Keratinocyte (primary cell): ENCODE results near the gene KCNJ6. TPM values are rescaled to one million over a fixed set of nuclear protein-coding genes. Genes with fewer than 3 reads are reported as not detected.
A peak's percentile ranks its signal among the peaks of the same experiment; 100 is the strongest.

Experiments used
- DNase-seq: peaks from one replicate; pipeline ENCODE4 v3.0.0-alpha.2; 2011; ENCODE audit warnings: low read depth, missing footprints, low spot score
- FAIRE-seq: peaks from 2 replicates; lab custom pipeline; 2011; peaks lifted over from hg19 to GRCh38; lab: Jason Lieb, UNC
- H2AFZ ChIP-seq: 2 replicates; pipeline ENCODE4 v1.6.0; 2012; ENCODE audit warnings: low read length, control low read depth, inconsistent platforms; ENCODE audit not compliant: control insufficient read depth
- H3K27ac ChIP-seq: 2 replicates; pipeline ENCODE4 v1.5.1; 2011; ENCODE audit warnings: low read length; ENCODE audit not compliant: control insufficient read depth, insufficient read depth
- H3K27me3 ChIP-seq: 3 replicates; pipeline ENCODE4 v1.6.0; 2011; ENCODE audit warnings: low read length; ENCODE audit not compliant: control insufficient read depth, insufficient read depth; ENCODE audit errors: extremely low read depth
- H3K36me3 ChIP-seq, 2 experiments: 2 replicates in 1 of 2; 3 replicates in 1 of 2; pipeline ENCODE4 v1.5.1; 2011; ENCODE audit warnings: low read length in 2 of 2, mild to moderate bottlenecking in 1 of 2; ENCODE audit not compliant: control insufficient read depth in 2 of 2, insufficient read depth in 2 of 2; ENCODE audit errors: extremely low read depth in 1 of 2
- H3K4me1 ChIP-seq: 3 replicates; pipeline ENCODE4 v1.5.1; 2011; ENCODE audit warnings: low read length; ENCODE audit not compliant: control insufficient read depth, insufficient read depth; ENCODE audit errors: extremely low read depth
- H3K4me2 ChIP-seq: 3 replicates; pipeline ENCODE4 v1.6.0; 2011; ENCODE audit warnings: low read depth, low read length; ENCODE audit not compliant: control insufficient read depth, insufficient read depth; ENCODE audit errors: extremely low read depth
- H3K4me3 ChIP-seq, 3 experiments: fragments of 200-600 bp in 1 of 3; sonication (generic) in 1 of 3; 2 replicates in 2 of 3; 3 replicates in 1 of 3; pipeline ENCODE4 v1.5.1; 2011 to 2016; ENCODE audit warnings: low read length in 3 of 3, mild to moderate bottlenecking in 3 of 3, control low read depth in 2 of 3, inconsistent platforms in 1 of 3, low read depth in 1 of 3, mixed read lengths in 1 of 3, mixed run types in 1 of 3, moderate library complexity in 1 of 3; ENCODE audit not compliant: control insufficient read depth in 2 of 3, insufficient read depth in 2 of 3; ENCODE audit errors: extremely low read depth in 1 of 3
- H3K79me2 ChIP-seq: 2 replicates; pipeline ENCODE4 v1.6.0; 2012; ENCODE audit warnings: low read length; ENCODE audit not compliant: control insufficient read depth, insufficient read depth
- H3K9ac ChIP-seq: 3 replicates; pipeline ENCODE4 v1.6.0; 2011; ENCODE audit warnings: low read length; ENCODE audit not compliant: control insufficient read depth, insufficient read depth; ENCODE audit errors: extremely low read depth
- H3K9me1 ChIP-seq: 3 replicates; pipeline ENCODE4 v1.6.0; 2011; ENCODE audit warnings: low read length; ENCODE audit not compliant: control insufficient read depth, insufficient read depth; ENCODE audit errors: extremely low read depth
- H3K9me3 ChIP-seq: 2 replicates; pipeline ENCODE4 v1.5.1; 2012; ENCODE audit warnings: low read depth, low read length; ENCODE audit not compliant: control insufficient read depth
- H4K20me1 ChIP-seq: 3 replicates; pipeline ENCODE4 v1.6.0; 2011; ENCODE audit warnings: low read length; ENCODE audit not compliant: control insufficient read depth, insufficient read depth; ENCODE audit errors: extremely low read depth
- CTCF ChIP-seq, 3 experiments: IDR thresholded peaks in 1 of 3; conservative IDR thresholded peaks in 1 of 3; optimal IDR thresholded peaks in 1 of 3; 2 replicates in 2 of 3; 3 replicates in 1 of 3; pipeline versions ENCODE3 to v1.5.1; 2011; ENCODE audit warnings: low read length in 3 of 3, mild to moderate bottlenecking in 3 of 3, moderate library complexity in 2 of 3, control low read depth in 1 of 3, inconsistent platforms in 1 of 3; ENCODE audit not compliant: insufficient read depth in 2 of 3; ENCODE audit errors: extremely low read depth in 1 of 3
- EZH2 ChIP-seq: IDR thresholded peaks from one replicate; pipeline ENCODE4 v1.6.1; 2012; ENCODE audit warnings: inconsistent platforms, mild to moderate bottlenecking, low read length, moderate library complexity
- dilution Hi-C: fragments of 300-500 bp; cut with MboI; formaldehyde crosslinking; loops from one replicate; pipeline ENCODE4 v1.7.0; 2020; ENCODE audit warnings: low sequenced_read_pairs; ENCODE audit not compliant: extremely low pct_ligation_motif_present
- polyA plus RNA-seq, 5 experiments: library from polyadenylated mRNA; depleted of rRNA in 3 of 5; stranded (reverse) in 3 of 5; stranded (forward) in 1 of 5; unstranded in 1 of 5; fragments of >200 nt; gene quantifications; 1 replicate in 1 of 5; 2 replicates in 3 of 5; 3 replicates in 1 of 5; pipeline versions ENCODE4 v1.2.1 to v1.2.3, GENCODE V29; 2011 to 2012; ENCODE audit warnings: missing spikeins in 2 of 5, low read depth in 1 of 5, low replicate concordance in 1 of 5

The KCNJ6 gene
- polyA plus RNA-seq, 1 donor (not counting 4 experiments of a cell fraction or from before 2014, with no cell fraction given) = not detected

- no peak for TF ChIP-seq EZH2
- TF ChIP-seq CTCF (optimal IDR thresholded peaks at IDR 0.05 in 1 of 3, IDR thresholded peaks at IDR 0.05 in 1 of 3, conservative IDR thresholded peaks at IDR 0.05 in 1 of 3; ENCODE audit: extremely low read depth in 1 of 3, insufficient read depth in 2 of 3, low read length in 3 of 3) = no peak
Measured at GRCh38 chr21:37748351-37748750, 167.9 kb downstream of the KCNJ6 start.

DNA sequence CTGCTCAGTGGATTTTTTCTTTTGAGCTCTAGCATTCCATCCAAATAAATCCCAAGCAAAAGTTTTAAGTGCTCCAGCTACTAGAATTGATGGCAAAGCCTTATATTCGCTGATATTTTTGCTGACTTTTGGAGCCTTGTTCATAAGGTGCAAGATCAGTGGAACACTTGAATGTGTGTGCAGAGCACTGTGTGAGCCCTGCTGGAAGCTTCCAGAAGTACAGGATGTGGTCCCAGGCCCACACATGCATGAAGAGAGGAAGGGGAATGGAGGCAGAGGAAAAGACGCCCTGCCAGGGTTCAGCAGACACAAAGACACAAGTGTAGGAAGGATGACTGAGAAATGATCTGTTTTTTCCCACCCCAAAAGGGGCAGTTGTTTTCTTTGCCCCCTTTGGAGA is 169.4 kb downstream of the KCNJ6 start:
- DNase-seq (no peak), FAIRE-seq (no peak)
- Histone ChIP-seq H3K4me2 (no peak overlapping the region), H3K9me3 (no peaks in the 10 kb centered on the region), H4K20me1 (no peaks in the 10 kb centered on the region), H3K27me3 (no peaks in the 10 kb centered on the region), H3K27ac (no peak overlapping the region), H3K4me3 (no peak overlapping the region), H2AFZ (no peak overlapping the region), H3K4me1 (no peaks in the 10 kb centered on the region), H3K9ac (no peak overlapping the region), H3K9me1 (no peaks in the 10 kb centered on the region), H3K36me3 (no peaks in the 10 kb centered on the region), H3K79me2 (no peaks in the 10 kb centered on the region)
- TF ChIP-seq CTCF (optimal IDR thresholded peaks at IDR 0.05 in 1 of 3, IDR thresholded peaks at IDR 0.05 in 1 of 3, conservative IDR thresholded peaks at IDR 0.05 in 1 of 3; ENCODE audit: extremely low read depth in 1 of 3, insufficient read depth in 2 of 3, low read length in 3 of 3) = peak in 2 of 3 experiments; percentile 11 to 18
- TF ChIP-seq EZH2 = no peak
- dilution Hi-C loops = loop anchor here (25.0 kb wide), 1 partner anchor 390 kb away; no protein-coding TSS in a partner anchor

More at GRCh38 chr21:37748351-37748750, 167.9 kb downstream of the KCNJ6 start:
- DNase-seq (no peak), FAIRE-seq (no peak)
- H2AFZ ChIP-seq = no peak overlapping the region
- H3K27ac ChIP-seq = no peak overlapping the region
- no peaks in the 10 kb centered on the region for H4K20me1 ChIP-seq
- no peaks in the 10 kb centered on the region for H3K9me1 ChIP-seq
- H3K9ac ChIP-seq = no peak overlapping the region
- H3K4me3 ChIP-seq = no peak overlapping the region
- dilution Hi-C loops = loop anchor here (25.0 kb wide), 1 partner anchor 389 kb away; no protein-coding TSS in a partner anchor
- H3K9me3 ChIP-seq = no peaks in the 10 kb centered on the region
- no peaks in the 10 kb centered on the region for H3K36me3 ChIP-seq
- no peaks in the 10 kb centered on the region for H3K4me1 ChIP-seq
- no peaks in the 10 kb centered on the region for H3K79me2 ChIP-seq
- no peaks in the 10 kb centered on the region for H3K27me3 ChIP-seq
- no peak overlapping the region for H3K4me2 ChIP-seq
